Glutamatergic neuron (in vitro differentiated cells): ENCODE data around the gene SPAG9. TPM values are rescaled to one million over a fixed set of nuclear protein-coding genes. Genes with fewer than 3 reads are reported as not detected.

Source experiments
- DNase-seq: peaks from one replicate; pipeline ENCODE4 v3.0.0; 2022
- H3K27ac Mint-ChIP-seq: one replicate; pipeline ENCODE4 v1.8.0; 2020; ENCODE audit warnings: mild to moderate bottlenecking, mixed read lengths, inconsistent platforms; ENCODE audit not compliant: unreplicated experiment
- H3K27me3 Mint-ChIP-seq: one replicate; pipeline ENCODE4 v1.8.0; 2020; ENCODE audit warnings: mild to moderate bottlenecking, moderate library complexity, mixed read lengths, inconsistent platforms; ENCODE audit not compliant: unreplicated experiment
- H3K36me3 Mint-ChIP-seq: one replicate; pipeline ENCODE4 v1.8.0; 2020; ENCODE audit warnings: mild to moderate bottlenecking, mixed read lengths, inconsistent platforms; ENCODE audit not compliant: unreplicated experiment
- H3K4me1 Mint-ChIP-seq: one replicate; pipeline ENCODE4 v1.8.0; 2020; ENCODE audit warnings: mild to moderate bottlenecking, low read depth, mixed read lengths, inconsistent platforms; ENCODE audit not compliant: unreplicated experiment
- H3K4me3 Mint-ChIP-seq: one replicate; pipeline ENCODE4 v1.8.0; 2020; ENCODE audit warnings: mild to moderate bottlenecking, mixed read lengths, inconsistent platforms; ENCODE audit not compliant: unreplicated experiment
- H3K9me3 Mint-ChIP-seq: one replicate; pipeline ENCODE4 v1.8.0; 2020; ENCODE audit warnings: mild to moderate bottlenecking, moderate library complexity, mixed read lengths, inconsistent platforms; ENCODE audit not compliant: unreplicated experiment
- CTCF ChIP-seq: fragments of 200-600 bp; sonication (generic); IDR thresholded peaks from one replicate; pipeline ENCODE4 v1.5.0; 2021; ENCODE audit not compliant: partially characterized antibody, unreplicated experiment
- total RNA-seq: library from RNA; stranded (reverse); fragmentation: NEBNext Ultra II Directional; extraction: Animal tissue kit (Norgen Biotek cat#: 25700); gene quantifications from one replicate; pipeline ENCODE4 v1.2.1, GENCODE V29; 2021; ENCODE audit not compliant: unreplicated experiment

The SPAG9 gene
- total RNA-seq, 1 donor from 2014 or later, result 327 TPM

- Mint-ChIP-seq H3K27ac (peak overlapping the region; percentile 88), H3K27me3 (peaks cover 24% of the 10 kb centered on the region), H3K36me3 (no peaks in the 10 kb centered on the region), H3K4me1 (peaks cover 48% of the 10 kb centered on the region), H3K9me3 (peaks cover 26% of the 10 kb centered on the region), H3K4me3 (peak overlapping the region; percentile 64)
- DNase-seq, result no peak
- no peak for TF ChIP-seq CTCF
Observed at GRCh38 chr17:50953518-50953830, 167.2 kb downstream of the SPAG9 start.

- Mint-ChIP-seq H3K4me3 (no peak overlapping the region), H3K27ac (peak overlapping the region; percentile 6), H3K4me1 (peaks cover 52% of the 10 kb centered on the region), H3K27me3 (peaks cover 26% of the 10 kb centered on the region), H3K9me3 (peaks cover 26% of the 10 kb centered on the region), H3K36me3 (no peaks in the 10 kb centered on the region)
- no peak for TF ChIP-seq CTCF
- DNase-seq, result no peak
Observed at GRCh38 chr17:50952889-50953288, 167.8 kb downstream of the SPAG9 start.

DNA sequence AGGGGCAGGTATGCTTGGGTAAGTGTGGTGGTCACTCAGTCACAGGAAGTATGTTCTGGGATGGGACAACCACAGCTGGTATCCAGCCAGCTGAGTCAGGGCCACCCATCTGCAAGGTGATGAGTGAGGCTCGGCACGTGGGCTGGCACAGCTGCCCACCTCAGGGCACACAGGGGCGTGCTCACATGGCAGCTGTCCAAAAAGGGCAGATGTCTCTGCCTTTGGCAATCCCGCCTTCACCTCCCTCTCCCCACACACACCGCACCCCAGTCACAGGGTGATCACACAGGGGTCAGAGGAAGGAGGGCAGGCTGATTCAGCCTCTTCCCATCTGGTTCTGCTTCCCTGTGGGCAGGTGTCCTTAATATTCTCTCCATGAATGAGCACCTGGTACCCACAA, 168.7 kb downstream of the SPAG9 start:
- H3K36me3 Mint-ChIP-seq, result no peaks in the 10 kb centered on the region
- DNase-seq, result no peak
- peaks cover 54% of the 10 kb centered on the region for H3K4me1 Mint-ChIP-seq
- no peak for TF ChIP-seq CTCF
- H3K27me3 Mint-ChIP-seq, result peaks cover 28% of the 10 kb centered on the region
- peaks cover 28% of the 10 kb centered on the region for H3K9me3 Mint-ChIP-seq
- H3K4me3 Mint-ChIP-seq, result peak overlapping the region; percentile 38
- peak overlapping the region; percentile 6 for H3K27ac Mint-ChIP-seq

DNA sequence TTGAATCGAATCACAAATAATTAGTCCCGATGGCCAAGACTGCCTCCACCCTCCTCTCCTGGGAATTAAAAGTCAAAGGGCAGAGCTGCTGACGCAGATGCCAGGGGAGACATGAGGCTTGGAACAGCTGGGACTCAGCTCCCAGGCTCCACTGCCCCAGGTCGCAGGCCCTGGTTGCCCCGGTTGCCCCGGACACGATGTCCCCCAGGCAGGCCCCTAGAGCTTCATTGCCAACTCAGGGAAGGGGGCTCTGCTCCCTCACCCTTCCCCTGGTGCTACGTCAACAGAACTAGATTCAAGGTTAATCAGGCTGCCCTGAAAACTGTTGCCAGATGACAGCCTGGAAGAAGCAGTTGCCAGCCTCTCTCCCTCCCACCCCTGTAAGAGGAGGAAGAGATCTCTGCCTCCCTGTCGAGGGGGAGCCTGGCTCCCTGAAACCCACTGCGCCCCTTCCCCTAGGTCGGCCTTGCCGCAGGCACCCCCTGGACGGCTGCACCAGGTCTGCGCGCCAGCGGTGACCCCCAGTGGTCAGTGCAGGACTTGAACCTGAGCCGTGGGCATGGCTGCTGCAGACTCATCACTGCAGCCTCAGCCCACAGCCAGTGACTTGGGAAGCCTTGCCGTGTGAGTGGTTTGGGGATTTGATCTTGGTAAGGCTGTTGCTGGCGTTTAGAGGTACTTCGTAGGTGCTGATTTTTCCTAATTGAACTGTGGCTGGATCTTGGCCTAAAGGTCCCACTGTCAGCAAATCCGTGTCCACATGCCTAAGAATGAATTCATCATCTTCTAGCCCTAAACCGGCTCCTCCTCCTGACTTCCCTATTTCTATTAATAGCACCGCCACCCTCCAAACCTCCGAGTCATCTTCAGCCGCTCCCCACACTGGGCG, 170.4 kb downstream of the SPAG9 start:
- H3K27ac Mint-ChIP-seq, result peak overlapping the region; percentile 82
- peak; percentile 74 for TF ChIP-seq CTCF
- peak overlapping the region; percentile 66 for H3K4me3 Mint-ChIP-seq
- DNase-seq, result peak; percentile 79
- H3K36me3 Mint-ChIP-seq, result no peaks in the 10 kb centered on the region
- peaks cover 27% of the 10 kb centered on the region for H3K27me3 Mint-ChIP-seq
- H3K9me3 Mint-ChIP-seq, result peaks cover 28% of the 10 kb centered on the region
- H3K4me1 Mint-ChIP-seq, result peaks cover 45% of the 10 kb centered on the region
